Measurements from ENCODE around the gene PPP1CA. TPM values are rescaled to one million over a fixed set of nuclear protein-coding genes. Genes with fewer than 3 reads are reported as not detected.

Gene PPP1CA
- polyA plus RNA-seq, 3 donors from 2014 or later, result 830 to 1,276 (median 950) TPM

DNA sequence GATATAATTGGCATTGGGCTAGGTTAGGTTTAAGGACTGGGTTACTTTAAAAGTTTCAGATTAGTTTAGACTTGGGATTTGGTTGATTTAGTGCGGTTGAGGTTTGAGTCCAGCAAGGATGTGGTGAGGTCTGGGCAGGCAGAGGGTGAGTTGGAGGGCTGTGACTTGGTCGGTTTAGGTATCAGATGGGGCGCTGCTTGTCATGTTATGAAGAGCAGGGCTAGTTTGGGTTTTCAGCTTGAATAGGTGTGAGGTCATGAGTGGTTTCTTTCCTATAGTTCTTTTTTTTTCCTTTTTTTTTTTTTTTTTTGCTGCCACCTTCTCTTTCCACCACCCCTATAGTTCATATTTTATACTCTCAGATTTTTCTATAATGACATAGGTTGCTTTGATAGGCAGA, 33.0 kb downstream of the PPP1CA start:
- Mint-ChIP-seq H3K27ac (peak overlapping the region; percentile 12 to 75 (median 52)), H3K4me3 (peak overlapping the region; percentile 32 to 68 (median 57)), H3K36me3 (peaks cover 5 to 15% (median 14%) of the 10 kb centered on the region in 3 donors), H3K4me1 (peaks cover 74 to 76% of the 10 kb centered on the region in 2 donors), H3K27me3 (ENCODE audit: low read depth in 3 of 3) (peaks cover 13 to 20% (median 20%) of the 10 kb centered on the region in 3 donors), H3K9me3 (peaks cover 0 to 2% (median 0%) of the 10 kb centered on the region in 6 donors)
- DNase-seq, result peak; percentile 79 to 84 (median 81)

DNA sequence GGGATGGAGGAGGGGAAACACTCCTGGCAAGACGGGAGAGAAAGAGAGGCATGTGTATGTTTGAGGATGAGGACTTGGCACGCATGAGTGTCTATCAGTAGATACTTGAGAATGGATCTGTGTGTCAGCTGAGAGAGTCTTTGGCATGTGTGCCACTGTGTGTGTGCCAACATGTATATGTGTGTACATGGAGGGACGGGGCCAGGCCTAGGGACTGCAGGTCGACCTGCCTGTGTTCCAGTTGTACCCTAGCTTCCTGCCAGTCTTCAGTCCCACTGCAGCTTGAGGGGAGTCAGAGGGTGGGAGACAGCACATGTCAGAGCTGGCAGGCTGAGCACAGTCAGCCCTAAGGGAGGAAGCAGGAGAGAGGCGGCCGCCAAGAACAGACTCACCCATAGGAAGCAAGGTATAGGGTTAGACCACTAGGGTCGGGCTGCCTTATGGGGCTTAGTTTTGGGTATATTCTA, 33.9 kb downstream of the PPP1CA start:
- H3K4me1 Mint-ChIP-seq, result peaks cover 76 to 79% of the 10 kb centered on the region in 2 donors
- DNase-seq, result no peak
- H3K4me3 Mint-ChIP-seq, result peak overlapping the region in 4 of 5 donors; percentile 26 to 67 (median 62)
- H3K9me3 Mint-ChIP-seq, result no peaks in the 10 kb centered on the region
- H3K27me3 Mint-ChIP-seq (ENCODE audit: low read depth in 3 of 3), result peaks cover 11 to 17% (median 16%) of the 10 kb centered on the region in 3 donors
- peak overlapping the region in 5 of 6 donors; percentile 18 to 58 (median 31) for H3K27ac Mint-ChIP-seq
- H3K36me3 Mint-ChIP-seq, result peaks cover 5 to 18% (median 14%) of the 10 kb centered on the region in 3 donors

DNA sequence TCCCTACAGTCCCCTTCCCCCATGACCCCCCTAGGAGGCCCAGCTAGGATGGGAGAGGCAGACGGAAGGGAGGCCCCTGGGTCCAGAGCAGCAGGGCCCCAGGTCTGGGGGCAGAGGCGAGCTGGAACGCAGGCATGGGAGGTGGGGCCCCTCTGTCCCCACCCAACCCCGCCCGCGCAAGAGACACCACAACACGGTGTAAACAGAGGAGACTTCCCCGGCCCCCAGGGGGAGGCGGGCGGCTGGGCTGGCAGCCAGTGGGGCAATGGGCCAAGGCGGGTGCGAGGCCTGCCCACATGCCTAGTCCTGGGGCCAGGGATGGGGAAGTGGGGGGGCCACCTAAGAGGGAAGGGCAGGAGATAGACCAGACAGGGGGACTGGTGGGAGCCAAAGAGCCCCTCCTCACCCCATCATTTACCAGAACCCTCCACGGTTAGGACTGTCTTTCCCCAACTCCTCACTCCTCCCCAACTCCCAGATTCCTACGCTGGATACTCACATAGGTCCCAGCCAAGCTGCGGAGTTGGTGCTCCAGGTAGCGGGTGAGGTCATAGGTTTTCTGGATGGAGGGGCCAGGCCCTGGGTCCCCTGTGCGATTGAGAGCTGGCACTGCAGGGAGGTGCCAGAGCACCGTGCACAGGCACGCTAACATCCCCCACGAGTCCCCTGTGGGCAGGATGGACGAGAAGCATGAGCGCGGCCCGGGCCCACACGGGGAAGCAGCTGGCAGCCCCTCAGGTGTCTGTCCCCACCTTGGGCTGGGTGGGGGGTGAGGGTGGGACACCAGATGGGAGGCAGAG, 34.5 kb downstream of the PPP1CA start:
- Mint-ChIP-seq H3K4me1 (peaks cover 77 to 80% of the 10 kb centered on the region in 2 donors), H3K9me3 (no peaks in the 10 kb centered on the region), H3K27me3 (ENCODE audit: low read depth in 3 of 3) (peaks cover 11 to 17% (median 16%) of the 10 kb centered on the region in 3 donors), H3K36me3 (peaks cover 5 to 21% (median 14%) of the 10 kb centered on the region in 3 donors), H3K27ac (no peak overlapping the region), H3K4me3 (no peak overlapping the region)
- no peak for DNase-seq

DNA sequence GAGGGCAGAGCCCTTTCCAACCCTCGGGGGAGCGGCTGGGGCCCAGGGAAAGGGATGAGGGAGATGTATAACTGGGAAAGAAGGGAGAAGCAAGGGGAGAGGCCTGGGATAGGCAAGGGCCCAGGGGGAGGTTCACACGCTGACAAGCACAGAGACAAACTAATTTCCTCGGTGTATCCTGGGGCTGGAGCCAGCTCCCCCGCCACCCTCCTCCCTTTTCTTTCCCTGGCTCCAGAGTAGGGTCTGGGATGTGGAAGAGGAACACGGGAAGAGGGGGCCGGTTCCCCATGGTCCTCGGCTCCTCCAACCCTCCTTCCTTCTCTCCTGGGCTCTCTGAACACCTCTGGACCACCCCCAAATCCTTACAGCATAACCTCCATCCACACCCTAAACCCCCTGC, 35.1 kb downstream of the PPP1CA start:
- no peaks in the 10 kb centered on the region for H3K9me3 Mint-ChIP-seq
- peaks cover 5 to 21% (median 14%) of the 10 kb centered on the region in 3 donors for H3K36me3 Mint-ChIP-seq
- H3K27me3 Mint-ChIP-seq (ENCODE audit: low read depth in 3 of 3), result peaks cover 11 to 15% (median 14%) of the 10 kb centered on the region in 3 donors
- no peak for DNase-seq
- H3K4me3 Mint-ChIP-seq, result no peak overlapping the region
- H3K27ac Mint-ChIP-seq, result no peak overlapping the region
- peaks cover 71 to 76% of the 10 kb centered on the region in 2 donors for H3K4me1 Mint-ChIP-seq

DNA sequence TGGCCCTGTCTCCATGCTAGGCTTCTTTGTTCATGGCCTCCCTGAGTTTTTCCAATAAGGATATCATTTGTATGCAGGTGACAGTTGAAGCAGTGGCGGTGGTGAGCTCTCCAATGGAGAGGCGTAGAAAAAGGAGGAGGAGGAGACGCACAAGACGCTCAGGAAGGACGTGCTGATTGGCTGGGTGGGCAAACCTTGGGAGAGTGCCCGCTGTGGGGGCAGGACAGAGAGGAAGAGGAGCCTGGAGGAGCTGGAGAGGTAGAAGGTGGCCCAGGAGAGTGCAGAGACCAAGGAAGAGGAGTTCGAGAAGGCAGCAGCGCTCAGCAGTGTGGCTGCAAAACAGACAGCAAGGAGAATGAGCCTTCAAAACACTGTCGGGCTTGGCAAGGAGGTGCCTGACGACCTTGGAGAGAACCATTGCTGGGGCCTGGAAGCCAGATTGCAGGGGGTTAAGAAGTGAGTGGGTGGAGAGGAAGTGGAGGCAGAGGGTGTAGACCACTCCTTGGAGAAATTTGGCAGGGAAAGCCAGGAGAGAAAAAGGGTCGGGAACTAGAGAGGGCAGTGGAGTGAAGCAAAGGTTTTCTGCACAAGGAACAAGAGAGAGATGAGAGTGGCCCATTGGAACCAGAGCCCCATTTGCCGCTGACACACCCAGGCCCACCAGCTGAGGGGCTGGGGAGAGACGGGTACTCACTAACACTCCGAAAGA, 35.8 kb downstream of the PPP1CA start:
- DNase-seq, result no peak
- H3K4me1 Mint-ChIP-seq, result peaks cover 65 to 69% of the 10 kb centered on the region in 2 donors
- peaks cover 5 to 21% (median 14%) of the 10 kb centered on the region in 3 donors for H3K36me3 Mint-ChIP-seq
- H3K27me3 Mint-ChIP-seq (ENCODE audit: low read depth in 3 of 3), result peaks cover 11 to 12% (median 11%) of the 10 kb centered on the region in 3 donors
- H3K9me3 Mint-ChIP-seq, result no peaks in the 10 kb centered on the region
- H3K4me3 Mint-ChIP-seq, result peak overlapping the region in 2 of 5 donors; percentile 1 to 60
- peak overlapping the region in 4 of 6 donors; percentile 22 to 54 (median 42) for H3K27ac Mint-ChIP-seq

DNA sequence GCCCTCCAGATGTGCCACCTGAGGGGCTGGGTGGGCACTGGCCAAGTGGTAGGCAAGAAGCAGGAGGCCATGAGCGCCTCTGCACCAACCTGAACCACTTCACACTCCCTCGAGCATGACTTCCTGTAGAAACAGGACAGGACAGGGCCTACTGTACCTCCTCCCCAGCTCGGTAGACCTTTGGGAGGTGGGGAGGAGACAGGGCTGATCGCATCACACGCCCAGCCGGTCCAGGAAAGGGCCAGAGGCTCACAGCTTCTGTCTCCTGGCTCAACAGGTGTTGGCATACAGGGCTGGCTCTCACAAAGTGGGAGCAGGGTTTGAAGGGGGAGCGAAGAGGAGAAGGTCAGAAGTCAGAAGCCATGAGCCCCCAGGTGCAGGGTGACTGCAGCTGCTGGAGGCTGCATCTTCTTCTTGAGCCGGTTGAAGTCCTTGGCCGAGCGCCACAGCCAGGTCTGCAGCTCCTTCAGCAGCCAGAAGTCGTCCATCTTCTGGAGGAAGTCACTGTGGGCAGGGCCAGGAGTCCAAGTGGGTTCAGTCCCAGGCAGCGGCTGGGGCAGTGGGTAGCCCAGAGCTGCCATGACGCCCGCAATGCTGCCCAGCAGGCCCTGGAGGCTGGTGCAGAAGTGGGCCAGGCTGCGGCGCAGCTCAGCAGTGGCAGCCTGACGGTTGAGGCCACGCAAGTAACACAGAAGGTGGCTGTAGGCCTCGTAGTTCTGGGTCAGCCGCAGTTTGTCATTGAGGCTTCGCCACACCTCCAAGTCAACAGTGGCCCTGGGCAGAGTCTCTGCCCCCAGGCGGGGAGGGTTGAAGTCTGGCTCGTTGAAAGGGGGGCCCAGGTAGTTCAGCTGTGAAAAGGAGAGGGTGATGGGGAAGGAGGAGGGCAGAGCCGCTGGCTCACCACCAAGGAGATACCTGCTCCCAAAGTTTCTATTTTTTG, 36.6 kb downstream of the PPP1CA start:
- DNase-seq, result no peak
- H3K27ac Mint-ChIP-seq, result peak overlapping the region in 3 of 6 donors; percentile 17 to 75 (median 75)
- peak overlapping the region; percentile 14 to 60 (median 31) for H3K4me3 Mint-ChIP-seq
- peaks cover 11 to 12% (median 11%) of the 10 kb centered on the region in 3 donors for H3K27me3 Mint-ChIP-seq (ENCODE audit: low read depth in 3 of 3)
- peaks cover 57 to 61% of the 10 kb centered on the region in 2 donors for H3K4me1 Mint-ChIP-seq
- H3K36me3 Mint-ChIP-seq, result peaks cover 5 to 21% (median 14%) of the 10 kb centered on the region in 3 donors
- no peaks in the 10 kb centered on the region for H3K9me3 Mint-ChIP-seq

DNA sequence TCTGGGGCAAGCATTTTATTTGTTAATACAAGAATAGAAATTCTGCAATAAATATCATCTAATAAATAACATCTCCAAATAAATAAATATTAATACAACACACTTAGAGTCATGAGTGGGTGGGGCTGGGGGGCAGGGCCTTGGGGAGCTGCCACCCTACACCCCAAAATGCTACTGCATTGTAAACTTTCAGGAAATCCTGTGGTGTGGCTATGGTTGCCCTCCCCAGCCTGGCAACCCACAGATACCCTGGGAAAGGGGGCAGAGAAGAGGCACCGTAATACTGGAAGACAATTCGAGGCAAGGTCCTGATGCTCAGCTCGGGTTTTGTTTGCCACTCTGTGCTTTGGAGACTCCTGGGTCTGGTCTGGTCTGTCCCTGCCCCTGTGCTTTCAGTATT, 37.5 kb downstream of the PPP1CA start:
- peak overlapping the region in 4 of 5 donors; percentile 14 to 70 (median 28) for H3K4me3 Mint-ChIP-seq
- peaks cover 10 to 11% (median 11%) of the 10 kb centered on the region in 3 donors for H3K27me3 Mint-ChIP-seq (ENCODE audit: low read depth in 3 of 3)
- H3K4me1 Mint-ChIP-seq, result peaks cover 48 to 53% of the 10 kb centered on the region in 2 donors
- H3K9me3 Mint-ChIP-seq, result no peaks in the 10 kb centered on the region
- H3K36me3 Mint-ChIP-seq, result peaks cover 5 to 21% (median 14%) of the 10 kb centered on the region in 3 donors
- DNase-seq, result no peak
- peak overlapping the region in 3 of 6 donors; percentile 17 to 75 (median 71) for H3K27ac Mint-ChIP-seq

DNA sequence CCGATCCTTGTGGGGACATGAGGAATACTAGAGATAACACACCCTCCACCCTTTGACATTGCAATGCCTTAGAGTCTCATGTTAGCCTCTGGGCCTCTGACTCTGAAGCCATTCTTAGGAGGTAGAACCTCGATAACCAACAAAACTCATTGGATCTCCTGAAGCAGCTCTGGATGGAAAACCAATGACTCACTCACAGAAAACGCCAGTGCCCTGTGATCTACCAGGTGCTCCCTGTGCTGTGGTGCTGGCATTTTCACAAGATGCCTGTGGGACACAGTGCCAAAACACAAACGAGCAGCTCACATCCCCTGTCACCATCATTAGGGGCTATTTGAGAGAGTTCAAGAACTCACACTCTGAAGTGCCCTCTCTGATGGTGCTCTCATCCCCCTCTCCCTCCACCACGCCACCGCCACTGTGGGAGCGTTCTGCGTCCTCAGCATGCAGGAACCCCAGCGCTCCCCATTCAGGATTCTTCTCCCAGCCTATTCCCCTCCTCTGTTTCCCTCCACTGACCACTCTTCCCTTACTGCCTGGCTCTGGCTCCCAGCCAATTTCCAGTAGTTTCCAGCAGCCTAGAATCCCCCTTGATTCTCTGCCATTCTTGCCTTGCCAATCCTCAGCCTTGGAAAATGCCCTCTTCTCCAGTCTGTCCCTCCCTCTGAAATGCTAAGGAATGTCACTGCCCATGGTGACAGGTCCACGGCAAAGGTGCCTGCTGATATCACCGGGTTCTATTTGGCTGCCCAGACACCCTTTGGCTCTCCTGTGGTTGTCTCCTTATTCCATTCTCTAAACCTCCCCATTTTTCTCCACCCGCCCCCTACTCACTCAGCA, 43.6 kb downstream of the PPP1CA start:
- Mint-ChIP-seq H3K4me1 (peaks cover 21 to 23% of the 10 kb centered on the region in 2 donors), H3K27ac (no peak overlapping the region), H3K27me3 (ENCODE audit: low read depth in 3 of 3) (peaks cover 5 to 14% (median 10%) of the 10 kb centered on the region in 3 donors), H3K9me3 (no peaks in the 10 kb centered on the region), H3K4me3 (no peak overlapping the region), H3K36me3 (peaks cover 0 to 5% (median 0%) of the 10 kb centered on the region in 3 donors)
- DNase-seq, result no peak

DNA sequence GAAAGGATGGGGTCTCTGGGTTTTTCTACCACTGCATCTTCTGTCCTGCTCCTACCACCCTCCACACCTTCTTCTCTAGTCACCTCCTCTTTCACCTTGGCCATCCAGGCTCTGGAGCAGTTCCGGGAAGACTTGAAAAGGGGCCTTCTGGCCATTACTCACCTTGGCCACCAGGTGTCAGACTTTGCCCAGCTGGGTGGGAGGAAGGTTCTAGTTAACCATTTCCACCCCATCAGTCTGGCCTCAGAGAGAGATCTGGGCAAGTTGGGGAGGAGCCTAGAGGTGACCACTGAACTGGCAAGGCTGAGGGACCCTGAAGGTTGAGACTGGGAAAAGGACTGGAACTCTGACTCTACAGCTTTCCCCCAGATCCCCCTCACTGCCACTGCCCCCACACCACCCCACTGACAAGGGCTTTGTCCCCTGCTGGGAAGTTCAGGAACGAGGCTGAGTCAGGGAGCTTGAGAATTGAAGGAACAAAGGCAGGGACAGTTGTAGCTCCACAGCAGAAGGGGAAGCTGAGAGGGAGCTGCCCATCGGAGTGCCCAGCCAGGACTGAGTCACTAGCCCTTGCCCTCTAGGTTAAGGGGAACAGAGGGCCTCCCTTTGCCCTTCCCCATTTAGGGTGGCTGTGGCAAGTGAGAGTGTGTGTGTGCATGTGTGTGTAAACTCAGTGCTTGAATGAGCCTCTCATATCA, 44.6 kb downstream of the PPP1CA start:
- Mint-ChIP-seq H3K36me3 (no peaks in the 10 kb centered on the region), H3K4me1 (peaks cover 26% of the 10 kb centered on the region in 2 donors), H3K4me3 (no peak overlapping the region), H3K9me3 (no peaks in the 10 kb centered on the region), H3K27me3 (ENCODE audit: low read depth in 3 of 3) (peaks cover 5 to 18% (median 14%) of the 10 kb centered on the region in 3 donors), H3K27ac (peak overlapping the region in 3 of 6 donors; percentile 5 to 82 (median 72))
- peak; percentile 70 to 75 (median 73) for DNase-seq

DNA sequence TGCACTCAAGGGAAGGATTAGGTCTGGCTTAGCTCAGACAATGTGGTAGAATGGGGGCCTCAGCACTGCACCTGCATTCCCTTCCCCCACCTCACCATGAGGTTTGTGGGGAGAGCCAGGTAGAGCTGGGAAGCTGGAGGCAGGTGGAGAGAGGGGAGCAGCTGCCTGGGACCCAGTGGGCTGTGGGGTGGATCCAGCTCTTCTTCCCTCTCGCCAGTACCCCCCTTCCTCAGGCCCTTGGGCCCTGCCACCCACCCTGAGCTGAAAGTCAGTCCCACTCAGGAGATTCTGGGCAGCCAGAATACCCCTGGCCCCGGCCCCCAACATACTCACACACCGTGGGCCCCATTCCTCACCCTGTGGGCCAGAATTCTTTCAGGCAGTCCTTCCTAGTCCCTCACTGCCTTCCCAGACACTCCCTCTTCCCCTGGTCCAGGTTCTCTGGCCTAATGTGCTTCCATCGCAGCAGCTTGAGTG, 45.2 kb downstream of the PPP1CA start:
- Mint-ChIP-seq H3K4me1 (peaks cover 31 to 32% of the 10 kb centered on the region in 2 donors), H3K9me3 (no peaks in the 10 kb centered on the region)

DNA sequence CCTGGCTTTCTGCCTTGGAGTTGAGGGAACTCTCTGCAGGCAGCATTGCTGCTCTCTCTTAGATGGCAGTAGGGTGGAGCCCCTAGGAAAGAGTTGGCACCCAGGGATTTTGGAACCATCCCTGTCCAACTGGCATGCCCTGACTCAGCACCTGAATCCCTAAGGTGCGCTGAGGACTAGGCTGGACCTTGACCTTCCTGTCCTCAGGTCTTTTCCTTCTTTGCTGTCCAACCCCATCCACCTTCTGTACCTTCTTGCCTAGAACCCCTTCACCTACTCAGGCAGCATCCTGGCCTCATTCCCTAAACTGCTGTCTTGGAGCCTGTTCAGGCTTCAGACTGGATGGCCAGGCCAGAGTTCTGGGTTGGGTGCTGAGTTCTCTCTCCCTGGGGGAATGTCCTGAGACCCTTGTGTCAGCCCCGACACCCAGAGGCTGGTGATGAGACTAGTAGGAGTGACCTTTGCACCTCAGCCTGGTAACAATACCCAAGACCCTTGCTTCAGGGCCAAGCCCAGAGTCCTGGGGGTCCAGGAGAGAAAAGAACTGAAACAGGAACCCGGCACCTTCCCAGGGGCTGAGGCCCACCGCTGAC, 45.8 kb downstream of the PPP1CA start:
- Mint-ChIP-seq H3K4me1 (peaks cover 36 to 37% of the 10 kb centered on the region in 2 donors), H3K36me3 (no peaks in the 10 kb centered on the region), H3K27me3 (ENCODE audit: low read depth in 3 of 3) (peaks cover 9 to 22% (median 18%) of the 10 kb centered on the region in 3 donors), H3K27ac (peak overlapping the region in 1 of 6 donors; percentile 80), H3K9me3 (no peaks in the 10 kb centered on the region), H3K4me3 (no peak overlapping the region)
- no peak for DNase-seq

More for the DNA sequence above, 45.2 kb downstream of the PPP1CA start:
- Mint-ChIP-seq H3K27me3 (ENCODE audit: low read depth in 3 of 3) (peaks cover 5 to 20% (median 15%) of the 10 kb centered on the region in 3 donors), H3K36me3 (no peaks in the 10 kb centered on the region), H3K4me3 (no peak overlapping the region), H3K27ac (peak overlapping the region in 3 of 6 donors; percentile 5 to 82 (median 72))
- no peak for DNase-seq

Measured in immature natural killer cell (primary cell).